ENCODE measurements around the gene MYF5.

MYF5 gene

DNA sequence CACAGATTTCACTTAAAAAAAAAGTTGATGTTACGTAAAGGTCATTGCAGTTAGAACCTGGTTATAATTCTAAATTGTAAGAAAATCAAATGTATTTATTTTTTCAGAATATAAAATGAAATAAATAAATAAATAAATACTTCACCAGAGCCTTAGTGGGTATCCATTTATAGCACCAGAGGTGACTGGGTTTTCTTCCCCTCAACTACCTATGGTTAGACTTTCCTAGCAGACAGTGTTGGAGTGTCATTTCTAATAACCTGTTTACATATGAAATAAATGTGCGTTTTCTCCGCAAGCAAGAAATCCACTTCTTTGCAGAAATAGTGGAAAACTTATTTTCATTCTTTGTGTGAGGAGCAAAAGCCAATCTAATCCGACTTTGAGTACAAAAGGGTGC, 3.3 kb upstream of the MYF5 start:
- Mint-ChIP-seq H3K27ac (no peak overlapping the region), H3K4me3 (no peak overlapping the region), H3K36me3 (ENCODE audit: low read depth) (no peaks in the 10 kb centered on the region), H3K9me3 (no peaks in the 10 kb centered on the region), H3K27me3 (ENCODE audit: low read depth) (peaks cover 67% of the 10 kb centered on the region), H3K4me1 (ENCODE audit: low read depth) (no peaks in the 10 kb centered on the region)

DNA sequence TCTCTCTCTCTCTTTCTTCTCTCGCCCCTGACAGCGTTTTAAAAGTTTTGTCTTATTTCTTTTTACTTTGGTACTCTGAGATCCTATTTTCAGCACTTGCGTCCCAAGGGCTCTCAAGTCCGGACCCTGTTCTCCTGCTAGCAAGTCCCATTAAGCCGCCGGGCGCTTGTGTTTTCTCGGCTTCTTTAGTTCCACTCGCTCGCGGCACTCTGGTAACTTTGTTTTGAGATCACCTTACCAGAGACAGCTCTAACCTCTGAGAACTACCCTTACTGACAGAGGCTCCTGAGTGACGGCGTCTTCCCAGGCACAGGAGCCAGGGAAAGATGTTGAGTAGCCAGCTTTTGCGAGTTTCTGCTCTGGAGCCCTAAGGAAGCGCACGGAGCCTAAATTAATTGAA, 2.7 kb upstream of the MYF5 start:
- Mint-ChIP-seq H3K36me3 (ENCODE audit: low read depth) (no peaks in the 10 kb centered on the region), H3K27me3 (ENCODE audit: low read depth) (peaks cover 67% of the 10 kb centered on the region), H3K27ac (no peak overlapping the region), H3K4me3 (no peak overlapping the region), H3K4me1 (ENCODE audit: low read depth) (no peaks in the 10 kb centered on the region), H3K9me3 (no peaks in the 10 kb centered on the region)

DNA sequence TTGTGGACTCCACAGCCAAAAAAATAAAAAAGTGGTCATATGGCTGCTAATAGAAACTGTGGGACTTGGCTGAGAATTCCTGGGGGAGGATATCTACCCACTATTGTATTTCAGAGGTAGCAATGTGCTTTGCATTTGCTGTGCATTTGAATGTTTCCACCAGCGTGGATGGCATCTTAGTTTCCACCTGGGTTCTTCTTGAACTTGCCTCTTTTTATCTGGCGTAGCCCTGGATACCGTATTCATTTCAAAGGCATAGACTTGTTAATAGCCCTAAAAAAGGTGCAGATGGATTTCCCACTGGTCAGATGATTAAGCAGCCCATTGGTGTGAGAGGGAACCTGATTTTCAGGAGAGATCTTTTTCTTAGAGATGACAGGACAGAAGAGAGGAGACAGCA, 1.9 kb upstream of the MYF5 start:
- Mint-ChIP-seq H3K27me3 (ENCODE audit: low read depth) (peaks cover 61% of the 10 kb centered on the region), H3K4me3 (no peak overlapping the region), H3K4me1 (ENCODE audit: low read depth) (no peaks in the 10 kb centered on the region), H3K36me3 (ENCODE audit: low read depth) (no peaks in the 10 kb centered on the region), H3K9me3 (no peaks in the 10 kb centered on the region), H3K27ac (no peak overlapping the region)

DNA sequence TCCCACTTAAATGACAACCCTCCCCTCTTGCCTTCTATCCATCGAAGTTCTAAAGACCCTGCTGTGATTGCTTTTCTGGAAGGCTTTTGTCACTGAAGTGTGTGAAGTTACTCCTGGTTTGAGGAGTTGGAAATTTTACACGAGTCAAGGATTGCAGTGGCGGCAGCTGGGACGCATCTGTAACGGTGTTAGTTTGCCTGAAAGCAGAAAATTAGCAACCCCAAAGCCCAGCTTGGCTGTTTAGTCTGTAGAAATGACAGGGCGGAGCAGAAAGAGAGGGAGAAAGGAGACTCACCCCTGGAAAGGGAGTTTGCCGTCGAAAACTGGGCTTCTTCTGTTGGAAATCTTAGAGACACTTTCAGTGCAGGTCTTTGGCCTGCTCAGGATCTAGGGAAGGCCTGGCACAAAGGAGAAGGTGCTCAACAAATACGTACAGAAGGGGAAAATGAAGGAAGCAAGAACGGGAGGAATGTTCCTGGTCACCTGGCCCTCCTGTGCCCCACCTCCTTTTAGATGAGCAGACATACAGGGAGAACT, 931 bp upstream of the MYF5 start:
- Mint-ChIP-seq H3K27me3 (ENCODE audit: low read depth) (peaks cover 52% of the 10 kb centered on the region), H3K4me1 (ENCODE audit: low read depth) (no peaks in the 10 kb centered on the region), H3K9me3 (no peaks in the 10 kb centered on the region), H3K36me3 (ENCODE audit: low read depth) (no peaks in the 10 kb centered on the region), H3K27ac (no peak overlapping the region), H3K4me3 (no peak overlapping the region)

DNA sequence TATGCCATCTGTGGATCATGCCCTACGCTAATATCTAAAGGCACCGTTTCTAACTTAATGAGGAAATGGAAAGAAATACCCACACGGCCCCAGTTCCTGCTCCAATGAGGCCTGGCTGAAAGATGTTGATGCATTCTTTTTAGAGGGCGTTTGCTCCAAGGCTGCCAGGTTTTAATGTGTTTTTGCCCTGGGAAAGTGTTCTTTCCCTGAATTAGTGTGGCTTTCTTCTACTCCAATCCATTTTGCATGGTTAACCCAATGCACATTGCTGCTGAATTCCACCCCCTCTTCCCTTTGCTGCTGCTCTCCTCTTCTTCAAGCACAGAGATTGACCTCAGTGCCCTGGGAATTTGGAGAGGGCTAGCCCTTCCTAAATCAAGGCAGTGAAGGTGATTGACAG, 1.1 kb downstream of the MYF5 start:
- Mint-ChIP-seq H3K4me1 (ENCODE audit: low read depth) (no peaks in the 10 kb centered on the region), H3K27ac (no peak overlapping the region), H3K9me3 (no peaks in the 10 kb centered on the region), H3K27me3 (ENCODE audit: low read depth) (peaks cover 46% of the 10 kb centered on the region), H3K4me3 (no peak overlapping the region), H3K36me3 (ENCODE audit: low read depth) (no peaks in the 10 kb centered on the region)

DNA sequence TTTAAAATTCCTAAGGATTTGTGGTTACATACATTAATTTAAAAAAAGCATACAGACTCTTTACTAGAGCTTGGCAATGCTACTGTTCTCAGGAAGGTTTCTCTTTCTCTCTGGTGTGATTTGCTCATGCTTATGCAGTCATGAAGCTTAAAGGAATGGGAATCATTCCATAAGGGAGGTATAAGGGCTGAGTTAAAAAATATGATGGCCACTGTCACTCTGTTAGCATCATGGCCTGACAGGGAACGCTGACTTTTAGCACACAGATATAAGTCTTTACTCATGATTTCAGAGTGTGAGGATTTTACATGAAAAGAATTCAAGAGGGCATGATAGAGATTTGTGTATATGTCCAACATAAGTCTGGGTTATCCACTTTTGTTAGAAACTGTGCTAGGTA, 3.8 kb downstream of the MYF5 start:
- H3K27ac Mint-ChIP-seq = no peak overlapping the region
- H3K36me3 Mint-ChIP-seq (ENCODE audit: low read depth) = no peaks in the 10 kb centered on the region
- no peak overlapping the region for H3K4me3 Mint-ChIP-seq
- H3K4me1 Mint-ChIP-seq (ENCODE audit: low read depth) = no peaks in the 10 kb centered on the region
- no peaks in the 10 kb centered on the region for H3K9me3 Mint-ChIP-seq
- H3K27me3 Mint-ChIP-seq (ENCODE audit: low read depth) = peaks cover 24% of the 10 kb centered on the region

DNA sequence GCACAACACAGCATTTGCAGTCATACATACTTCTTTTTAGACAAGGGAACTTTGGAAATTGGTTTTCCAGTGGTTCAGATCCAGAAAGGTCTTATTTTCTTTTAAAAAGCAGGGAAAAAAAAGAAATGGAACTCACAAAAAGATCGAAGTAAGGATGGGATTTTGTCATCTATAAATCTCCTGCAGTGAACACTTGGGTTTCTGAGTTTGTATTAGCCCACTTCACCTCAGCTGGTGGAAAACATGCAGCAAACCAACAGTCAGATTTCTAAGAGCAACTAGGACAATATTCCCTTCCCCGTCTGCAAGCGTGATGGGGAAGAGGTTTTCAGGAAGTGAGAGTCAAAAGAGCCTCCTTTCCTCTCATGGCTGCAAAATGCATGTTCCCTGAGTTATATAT, 4.6 kb downstream of the MYF5 start:
- H3K27ac Mint-ChIP-seq = no peak overlapping the region
- H3K27me3 Mint-ChIP-seq (ENCODE audit: low read depth) = peaks cover 16% of the 10 kb centered on the region
- no peaks in the 10 kb centered on the region for H3K4me1 Mint-ChIP-seq (ENCODE audit: low read depth)
- no peaks in the 10 kb centered on the region for H3K36me3 Mint-ChIP-seq (ENCODE audit: low read depth)
- H3K9me3 Mint-ChIP-seq = no peaks in the 10 kb centered on the region
- no peak overlapping the region for H3K4me3 Mint-ChIP-seq

DNA sequence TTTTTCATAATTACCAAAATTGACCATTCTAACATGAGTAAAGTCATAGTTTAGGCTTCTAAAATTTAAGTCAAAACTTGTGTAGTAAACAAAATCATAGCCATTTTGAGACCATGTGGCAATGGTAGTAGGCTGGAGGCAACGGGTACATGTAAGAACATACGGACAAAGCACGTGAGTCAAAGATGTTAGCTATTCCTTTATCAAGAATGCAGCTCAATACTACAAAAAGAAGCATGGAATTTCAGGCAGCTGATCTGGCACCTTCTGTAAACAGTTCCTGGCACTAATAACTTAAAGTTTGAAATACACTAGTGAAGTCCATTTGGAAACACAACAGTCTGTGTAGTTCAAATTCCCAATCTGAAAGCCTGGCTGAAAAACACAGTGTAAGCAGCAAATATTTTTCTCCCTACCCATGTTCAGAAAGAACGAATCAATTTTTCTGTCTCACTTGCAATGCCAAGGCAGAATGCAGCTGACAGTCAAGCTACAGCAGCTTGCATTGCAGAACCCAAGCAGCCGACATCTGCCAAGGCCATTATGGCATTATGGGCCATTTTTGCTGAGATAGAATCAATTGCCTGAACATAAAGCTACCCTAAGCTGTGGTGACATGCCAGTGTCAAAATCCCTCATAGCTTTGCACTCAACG, 29.3 kb downstream of the MYF5 start:
- Mint-ChIP-seq H3K4me1 (ENCODE audit: low read depth) (no peaks in the 10 kb centered on the region), H3K27ac (no peak overlapping the region), H3K36me3 (ENCODE audit: low read depth) (no peaks in the 10 kb centered on the region), H3K4me3 (no peak overlapping the region), H3K27me3 (ENCODE audit: low read depth) (no peaks in the 10 kb centered on the region), H3K9me3 (no peaks in the 10 kb centered on the region)

DNA sequence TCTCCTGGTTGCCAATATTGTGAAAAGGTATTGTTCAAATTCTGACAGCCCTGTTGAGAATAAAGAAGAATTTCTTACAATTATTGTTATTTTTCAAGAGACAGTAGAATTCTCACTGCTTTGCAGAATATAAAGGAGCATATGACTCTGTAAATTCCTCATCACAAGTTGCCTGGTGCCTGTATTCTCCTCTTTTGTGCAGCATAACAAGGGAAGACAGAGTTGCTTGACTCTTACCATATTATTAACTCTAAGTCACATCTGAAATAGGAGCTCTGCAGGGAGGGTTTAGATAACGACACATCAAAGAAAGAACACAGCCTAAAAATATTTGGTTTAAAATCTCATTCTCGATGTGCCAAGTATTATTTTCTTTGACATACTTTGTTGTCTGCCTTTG, 31.1 kb downstream of the MYF5 start:
- Mint-ChIP-seq H3K9me3 (no peaks in the 10 kb centered on the region), H3K4me1 (ENCODE audit: low read depth) (no peaks in the 10 kb centered on the region), H3K4me3 (no peak overlapping the region), H3K36me3 (ENCODE audit: low read depth) (no peaks in the 10 kb centered on the region), H3K27me3 (ENCODE audit: low read depth) (no peaks in the 10 kb centered on the region), H3K27ac (no peak overlapping the region)

DNA sequence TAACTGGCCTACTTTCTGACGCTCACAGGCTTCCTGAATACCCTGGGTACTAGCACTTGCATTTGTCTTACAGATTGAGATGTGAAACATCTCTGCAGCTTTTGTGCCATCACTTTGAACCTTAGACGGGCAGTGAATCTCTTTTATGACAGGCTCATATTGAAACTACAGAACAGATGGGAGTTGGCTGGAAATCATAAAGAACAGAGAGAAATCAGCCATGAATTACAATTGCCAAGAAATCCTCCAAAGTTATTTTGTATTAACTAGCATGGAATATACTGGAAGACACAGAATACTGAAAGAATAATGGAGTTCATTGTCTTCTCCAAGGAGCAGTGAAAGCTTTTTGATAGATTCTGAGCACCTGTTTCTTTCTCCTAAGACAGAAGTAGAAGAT, 32.7 kb downstream of the MYF5 start:
- no peaks in the 10 kb centered on the region for H3K9me3 Mint-ChIP-seq
- H3K4me3 Mint-ChIP-seq = no peak overlapping the region
- H3K36me3 Mint-ChIP-seq (ENCODE audit: low read depth) = no peaks in the 10 kb centered on the region
- H3K4me1 Mint-ChIP-seq (ENCODE audit: low read depth) = no peaks in the 10 kb centered on the region
- H3K27ac Mint-ChIP-seq = no peak overlapping the region
- H3K27me3 Mint-ChIP-seq (ENCODE audit: low read depth) = no peaks in the 10 kb centered on the region

DNA sequence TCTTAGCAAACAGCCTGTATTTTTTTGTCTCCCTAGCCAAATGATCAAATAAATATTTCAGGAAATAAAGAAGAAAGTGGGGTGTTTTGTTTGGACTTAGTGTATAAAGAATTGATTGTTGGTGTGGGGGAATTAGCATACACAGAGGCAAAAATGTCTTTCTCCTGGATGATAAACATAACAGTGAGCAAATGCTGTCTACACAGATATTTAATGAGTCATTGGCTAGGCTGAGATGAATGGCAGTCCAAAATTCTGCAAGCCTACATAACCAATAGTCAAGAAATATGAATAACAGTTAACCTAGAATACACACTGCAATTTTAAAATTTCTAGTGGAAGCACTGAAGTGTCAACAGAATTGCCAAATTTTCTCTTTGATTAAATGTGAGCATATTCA, 35.8 kb downstream of the MYF5 start:
- Mint-ChIP-seq H3K4me1 (ENCODE audit: low read depth) (no peaks in the 10 kb centered on the region), H3K9me3 (no peaks in the 10 kb centered on the region), H3K27ac (no peak overlapping the region), H3K27me3 (ENCODE audit: low read depth) (no peaks in the 10 kb centered on the region), H3K36me3 (ENCODE audit: low read depth) (no peaks in the 10 kb centered on the region), H3K4me3 (no peak overlapping the region)

DNA sequence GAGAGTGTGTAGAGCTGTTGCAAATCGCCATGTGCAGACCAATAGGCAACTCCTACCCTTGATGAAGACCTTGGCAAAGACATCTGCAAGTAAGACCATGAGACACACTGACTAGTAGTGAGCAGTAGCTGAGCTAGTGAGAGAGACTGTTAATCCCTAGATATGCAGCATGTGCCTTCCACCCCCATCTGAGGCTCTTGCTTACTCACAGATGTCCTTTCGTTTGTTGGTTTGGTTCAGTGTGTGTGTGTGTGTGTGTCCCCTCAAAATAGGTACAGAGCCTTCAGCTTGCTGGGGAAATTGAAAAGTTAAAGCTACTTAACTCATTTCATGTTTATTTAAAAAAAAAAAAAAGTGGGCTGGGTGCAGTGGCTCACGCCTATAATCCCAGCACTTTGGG, 37.6 kb downstream of the MYF5 start:
- H3K4me3 Mint-ChIP-seq = no peak overlapping the region
- no peaks in the 10 kb centered on the region for H3K9me3 Mint-ChIP-seq
- H3K36me3 Mint-ChIP-seq (ENCODE audit: low read depth) = no peaks in the 10 kb centered on the region
- H3K27me3 Mint-ChIP-seq (ENCODE audit: low read depth) = no peaks in the 10 kb centered on the region
- no peak overlapping the region for H3K27ac Mint-ChIP-seq
- no peaks in the 10 kb centered on the region for H3K4me1 Mint-ChIP-seq (ENCODE audit: low read depth)

DNA sequence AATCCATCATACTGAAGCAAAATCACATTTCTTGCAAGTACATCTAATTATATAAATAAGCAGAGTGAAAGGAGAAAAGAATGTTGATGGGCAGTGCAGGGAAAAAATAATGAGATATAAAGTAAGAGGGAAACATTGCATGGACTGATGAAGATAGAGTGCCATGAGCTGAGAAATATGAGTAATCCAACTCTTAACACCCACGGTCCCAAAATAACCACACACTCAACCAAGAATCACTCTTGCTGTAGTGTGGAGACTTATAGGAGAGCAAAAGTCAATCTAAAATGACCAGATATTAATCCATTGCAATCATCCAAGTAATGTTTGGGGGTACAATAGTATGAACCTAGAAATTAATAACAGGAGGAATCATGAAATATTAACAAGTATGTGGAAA, 40.2 kb downstream of the MYF5 start:
- H3K27me3 Mint-ChIP-seq (ENCODE audit: low read depth) = no peaks in the 10 kb centered on the region
- no peaks in the 10 kb centered on the region for H3K4me1 Mint-ChIP-seq (ENCODE audit: low read depth)
- H3K27ac Mint-ChIP-seq = no peak overlapping the region
- no peaks in the 10 kb centered on the region for H3K36me3 Mint-ChIP-seq (ENCODE audit: low read depth)
- no peaks in the 10 kb centered on the region for H3K9me3 Mint-ChIP-seq
- no peak overlapping the region for H3K4me3 Mint-ChIP-seq

DNA sequence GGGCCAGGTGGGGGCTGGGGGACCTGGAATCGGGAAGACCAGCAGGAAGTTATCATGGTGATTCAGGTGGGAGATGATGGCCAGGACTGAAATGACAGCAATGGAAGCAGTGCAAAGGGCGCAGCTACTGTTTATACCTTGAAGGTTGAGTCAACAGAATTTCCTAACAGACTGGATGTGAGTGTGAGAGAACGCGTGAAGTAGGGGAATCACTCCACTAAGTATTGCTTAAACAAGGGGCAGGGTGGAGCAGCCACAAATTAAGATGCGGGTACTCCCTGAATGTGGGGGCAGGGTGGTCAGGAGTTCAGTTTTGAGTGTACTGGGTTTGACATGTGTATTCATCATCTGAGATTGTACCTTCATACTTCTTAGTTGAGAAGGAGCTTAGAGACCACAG, 45.1 kb downstream of the MYF5 start:
- Mint-ChIP-seq H3K9me3 (no peaks in the 10 kb centered on the region), H3K27me3 (ENCODE audit: low read depth) (no peaks in the 10 kb centered on the region), H3K27ac (no peak overlapping the region), H3K4me3 (no peak overlapping the region), H3K36me3 (ENCODE audit: low read depth) (no peaks in the 10 kb centered on the region), H3K4me1 (ENCODE audit: low read depth) (no peaks in the 10 kb centered on the region)

DNA sequence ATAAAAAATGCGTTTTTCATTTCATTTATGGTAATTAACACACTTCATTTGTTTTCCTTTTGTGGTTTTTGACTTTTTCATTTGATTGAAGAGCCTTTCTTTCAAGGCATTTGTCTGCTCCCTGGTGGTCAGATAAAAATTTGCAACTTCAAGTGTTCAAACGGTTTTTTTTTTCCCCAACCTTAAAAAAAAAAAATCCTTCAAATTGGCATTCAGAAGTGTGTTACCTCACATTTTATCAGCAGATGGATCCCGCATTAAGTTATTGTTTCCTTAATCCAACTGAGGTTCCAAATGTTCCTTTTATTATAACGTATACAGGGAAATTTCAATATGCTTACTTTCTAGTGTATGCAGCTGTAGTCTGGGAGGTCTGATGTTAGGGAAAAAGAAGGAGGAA, 47.2 kb downstream of the MYF5 start:
- Mint-ChIP-seq H3K4me1 (ENCODE audit: low read depth) (no peaks in the 10 kb centered on the region), H3K4me3 (no peak overlapping the region), H3K27ac (no peak overlapping the region), H3K27me3 (ENCODE audit: low read depth) (no peaks in the 10 kb centered on the region), H3K9me3 (no peaks in the 10 kb centered on the region), H3K36me3 (ENCODE audit: low read depth) (no peaks in the 10 kb centered on the region)

DNA sequence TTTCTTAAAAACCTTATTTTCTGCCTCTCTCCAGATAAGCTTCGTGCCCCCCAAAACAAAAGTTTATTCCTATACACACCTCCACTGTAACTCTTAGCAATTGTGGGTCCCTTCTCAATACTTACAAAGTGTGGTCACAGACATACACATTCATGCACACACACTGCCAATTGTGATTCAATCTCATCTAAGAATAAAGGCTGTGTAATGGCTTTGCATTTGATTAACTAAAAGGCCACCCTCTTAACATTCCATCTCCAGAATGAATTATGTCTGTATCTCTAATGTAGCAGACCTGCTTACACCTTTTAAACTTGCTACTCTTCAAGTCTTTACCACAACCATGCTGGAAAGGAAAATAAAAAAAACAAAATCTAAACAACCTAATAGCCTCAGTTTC, 49.5 kb downstream of the MYF5 start:
- no peaks in the 10 kb centered on the region for H3K4me1 Mint-ChIP-seq (ENCODE audit: low read depth)
- no peak overlapping the region for H3K4me3 Mint-ChIP-seq
- H3K36me3 Mint-ChIP-seq (ENCODE audit: low read depth) = no peaks in the 10 kb centered on the region
- no peak overlapping the region for H3K27ac Mint-ChIP-seq
- H3K9me3 Mint-ChIP-seq = no peaks in the 10 kb centered on the region
- H3K27me3 Mint-ChIP-seq (ENCODE audit: low read depth) = no peaks in the 10 kb centered on the region
